Right atrium auricular region (tissue), 2 donors: Measurements from ENCODE around the gene SLC9A8. TPM values are rescaled to one million over a fixed set of nuclear protein-coding genes. Genes with fewer than 3 reads are reported as not detected.

Source experiments
- DNase-seq: peaks from one replicate; pipeline ENCODE4 v3.0.0-alpha.2; 2019; ENCODE audit warnings: low spot score
- H3K27ac ChIP-seq, 2 donors: fragments of 200-600 bp; sonication (generic); 1 replicate in 1 of 2; 2 replicates in 1 of 2; pipeline ENCODE4 v1.5.1; 2016 to 2019
- H3K27me3 ChIP-seq, 2 donors: fragments of 200-600 bp; sonication (generic); one replicate each; pipeline versions ENCODE4 v1.5.1 to v1.6.0; 2017 to 2019
- H3K36me3 ChIP-seq: fragments of 200-600 bp; sonication (generic); one replicate; pipeline ENCODE4 v1.5.1; 2016
- H3K4me1 ChIP-seq, 2 donors: fragments of 200-600 bp; sonication (generic); one replicate each; pipeline versions ENCODE4 v1.5.1 to v1.6.0; 2017 to 2019
- H3K4me3 ChIP-seq, 2 donors: fragments of 200-600 bp; sonication (generic); 1 replicate in 1 of 2; 2 replicates in 1 of 2; pipeline ENCODE4 v1.5.1; 2017 to 2019; ENCODE audit warnings: mild to moderate bottlenecking in 1 of 2, moderate library complexity in 1 of 2
- H3K9me3 ChIP-seq, 2 donors: fragments of 200-600 bp; sonication (generic); one replicate each; pipeline ENCODE4 v1.5.1; 2019
- total RNA-seq, 2 donors: library from RNA; depleted of rRNA; stranded (reverse); fragments of >200 nt; gene quantifications; one replicate each; pipeline ENCODE4 v1.1.0, GENCODE V29; 2016
- TF ChIP-seq, protein P1 (sequence below), 2 donors: fragments of 200-600 bp; sonication (generic); IDR thresholded peaks; one replicate each; pipeline ENCODE4 v1.5.1; 2019; ENCODE audit warnings: antibody characterized with exemption in 2 of 2

The SLC9A8 gene
- total RNA-seq, 2 donors from 2014 or later = 5.8 to 6.3 TPM

DNA sequence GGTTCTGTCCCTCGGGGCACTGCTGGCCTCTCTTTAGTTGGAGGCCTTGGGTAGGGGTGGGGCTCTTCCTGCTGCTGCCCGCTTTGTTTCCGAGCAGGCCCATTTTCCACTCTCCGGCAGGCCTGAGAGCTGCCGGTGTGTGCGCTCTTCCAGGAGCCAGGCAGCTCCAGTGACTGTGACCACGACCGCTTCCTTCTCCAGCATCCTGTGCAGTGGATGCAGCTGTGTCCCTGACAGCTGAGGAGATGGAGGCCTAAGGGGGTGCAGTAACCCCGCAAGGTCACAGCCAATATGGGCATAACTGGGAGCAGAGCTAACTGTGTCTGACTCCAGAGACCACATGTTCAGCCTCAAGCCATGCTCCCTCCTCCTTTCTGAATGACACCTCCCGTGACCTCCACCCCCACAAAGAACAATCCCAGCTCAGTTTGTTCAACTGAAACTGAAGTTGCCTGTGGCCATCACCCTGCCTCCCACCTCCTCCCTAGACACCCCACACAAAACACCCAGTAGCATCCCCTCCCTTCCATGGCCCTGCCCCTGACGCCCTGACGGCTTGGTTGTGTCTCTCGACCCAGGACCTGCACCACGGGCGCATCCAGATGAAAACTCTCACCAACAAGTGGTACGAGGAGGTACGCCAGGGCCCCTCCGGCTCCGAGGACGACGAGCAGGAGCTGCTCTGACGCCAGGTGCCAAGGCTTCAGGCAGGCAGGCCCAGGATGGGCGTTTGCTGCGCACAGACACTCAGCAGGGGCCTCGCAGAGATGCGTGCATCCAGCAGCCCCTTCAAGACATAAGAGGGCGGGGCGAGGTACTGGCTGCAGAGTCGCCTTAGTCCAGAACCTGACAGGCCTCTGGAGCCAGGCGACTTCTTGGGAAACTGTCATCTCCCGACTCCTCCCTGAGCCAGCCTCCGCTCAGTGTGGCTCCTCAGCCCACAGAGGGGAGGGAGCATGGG, 74.9 kb downstream of the SLC9A8 start:
- H3K27me3 ChIP-seq = no peaks in the 10 kb centered on the region
- peaks cover 23% of the 10 kb centered on the region for H3K36me3 ChIP-seq
- H3K4me3 ChIP-seq = no peak overlapping the region
- DNase-seq = no peak
- H3K27ac ChIP-seq = peak overlapping the region; percentile 1 to 32
- TF ChIP-seq, protein P1, sequence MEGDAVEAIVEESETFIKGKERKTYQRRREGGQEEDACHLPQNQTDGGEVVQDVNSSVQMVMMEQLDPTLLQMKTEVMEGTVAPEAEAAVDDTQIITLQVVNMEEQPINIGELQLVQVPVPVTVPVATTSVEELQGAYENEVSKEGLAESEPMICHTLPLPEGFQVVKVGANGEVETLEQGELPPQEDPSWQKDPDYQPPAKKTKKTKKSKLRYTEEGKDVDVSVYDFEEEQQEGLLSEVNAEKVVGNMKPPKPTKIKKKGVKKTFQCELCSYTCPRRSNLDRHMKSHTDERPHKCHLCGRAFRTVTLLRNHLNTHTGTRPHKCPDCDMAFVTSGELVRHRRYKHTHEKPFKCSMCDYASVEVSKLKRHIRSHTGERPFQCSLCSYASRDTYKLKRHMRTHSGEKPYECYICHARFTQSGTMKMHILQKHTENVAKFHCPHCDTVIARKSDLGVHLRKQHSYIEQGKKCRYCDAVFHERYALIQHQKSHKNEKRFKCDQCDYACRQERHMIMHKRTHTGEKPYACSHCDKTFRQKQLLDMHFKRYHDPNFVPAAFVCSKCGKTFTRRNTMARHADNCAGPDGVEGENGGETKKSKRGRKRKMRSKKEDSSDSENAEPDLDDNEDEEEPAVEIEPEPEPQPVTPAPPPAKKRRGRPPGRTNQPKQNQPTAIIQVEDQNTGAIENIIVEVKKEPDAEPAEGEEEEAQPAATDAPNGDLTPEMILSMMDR (IDR thresholded peaks at IDR 0.05) = no peak
- H3K9me3 ChIP-seq = no peaks in the 10 kb centered on the region
- peaks cover 0 to 38% of the 10 kb centered on the region in 2 donors for H3K4me1 ChIP-seq

DNA sequence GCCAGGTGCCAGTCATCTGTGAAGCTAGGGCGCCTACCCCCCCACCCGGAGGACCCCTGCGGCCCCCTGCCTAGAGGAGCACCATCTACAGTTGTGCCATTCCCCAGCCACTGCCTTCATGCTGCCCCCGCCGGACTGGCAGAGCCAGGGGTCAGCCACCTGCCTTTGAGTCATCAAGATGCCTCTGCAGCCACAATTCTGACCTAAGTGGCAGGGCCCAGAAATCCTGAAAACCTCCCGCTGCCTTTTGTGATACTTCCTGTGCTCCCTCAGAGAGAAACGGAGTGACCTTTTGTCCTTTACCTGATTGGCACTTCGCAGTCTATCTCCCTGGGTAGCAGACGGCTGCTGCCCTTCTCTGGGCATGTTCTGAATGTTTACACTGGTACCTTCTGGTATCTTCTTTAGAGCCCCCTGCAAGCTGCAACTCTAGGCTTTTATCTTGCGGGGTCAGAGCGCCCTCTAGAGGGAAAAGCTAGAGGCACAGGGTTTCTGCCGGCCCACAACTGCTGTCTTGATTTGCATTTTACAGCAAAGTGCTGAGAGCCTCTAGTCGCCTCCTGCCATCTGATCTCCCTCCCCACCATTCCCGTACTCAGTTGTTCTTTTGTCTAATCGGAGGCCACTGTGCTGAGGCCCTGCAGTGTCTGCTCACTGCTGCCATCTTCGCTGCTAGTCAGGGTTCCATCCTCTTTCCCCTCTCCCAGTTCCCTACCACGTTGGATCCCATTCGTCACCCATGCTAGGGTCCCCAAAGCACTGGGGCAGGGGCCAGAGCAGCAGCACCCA, 75.8 kb downstream of the SLC9A8 start:
- TF ChIP-seq, protein P1 (IDR thresholded peaks at IDR 0.05) = peak; percentile 71 to 79
- Histone ChIP-seq H3K27me3 (no peaks in the 10 kb centered on the region), H3K4me1 (peaks cover 0 to 47% of the 10 kb centered on the region in 2 donors), H3K9me3 (no peaks in the 10 kb centered on the region), H3K27ac (peak overlapping the region; percentile 1 to 32), H3K4me3 (no peak overlapping the region), H3K36me3 (peaks cover 19% of the 10 kb centered on the region)
- no peak for DNase-seq

DNA sequence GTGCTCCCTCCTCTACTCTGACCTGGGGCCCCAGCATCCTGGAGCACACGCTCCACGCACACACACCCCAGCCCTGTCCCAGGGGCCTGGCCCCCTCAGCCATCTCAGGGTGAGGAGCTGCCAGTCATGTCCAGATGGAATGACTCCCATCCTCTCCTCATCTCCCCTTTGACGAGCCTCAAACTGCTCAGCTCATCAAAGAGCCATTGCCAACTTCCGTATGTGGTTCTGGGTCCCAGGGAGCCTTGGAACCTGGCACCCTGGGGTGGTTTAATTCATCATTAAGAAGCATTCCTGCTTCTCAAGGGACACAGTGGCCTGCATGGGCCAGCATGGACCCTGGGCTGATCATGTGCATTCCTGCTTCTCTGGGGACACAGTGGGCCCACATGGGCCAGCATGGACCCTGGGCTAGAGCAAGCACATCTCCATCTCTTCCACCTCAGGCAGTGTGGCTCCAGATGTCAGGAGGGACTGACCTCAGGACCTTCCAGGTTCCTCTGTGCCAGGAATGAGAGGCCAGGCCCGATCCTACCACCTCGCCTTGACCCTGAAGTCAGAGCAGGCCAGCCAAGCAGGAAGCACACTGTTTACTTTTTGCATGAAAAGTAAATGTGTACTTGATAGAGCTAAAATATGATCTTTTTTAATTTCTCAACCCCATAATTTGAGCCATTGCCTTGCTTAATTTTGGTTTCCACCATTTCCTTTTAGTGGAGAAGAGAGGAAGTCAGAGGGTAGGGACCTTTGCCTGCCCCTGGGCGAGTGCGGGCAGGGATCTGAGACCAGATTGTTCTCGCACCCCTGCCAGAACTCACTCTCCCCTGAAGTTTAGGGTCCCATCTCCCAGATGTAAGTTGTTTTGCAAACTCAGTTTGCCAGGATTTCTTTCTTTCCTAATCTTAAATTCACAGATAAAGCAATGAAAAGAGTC, 76.6 kb downstream of the SLC9A8 start:
- H3K4me3 ChIP-seq = no peak overlapping the region
- H3K27me3 ChIP-seq = no peaks in the 10 kb centered on the region
- H3K27ac ChIP-seq = no peak overlapping the region
- no peak for DNase-seq
- TF ChIP-seq, protein P1 (IDR thresholded peaks at IDR 0.05) = no peak
- H3K4me1 ChIP-seq = peaks cover 0 to 54% of the 10 kb centered on the region in 2 donors
- no peaks in the 10 kb centered on the region for H3K9me3 ChIP-seq
- peaks cover 13% of the 10 kb centered on the region for H3K36me3 ChIP-seq

DNA sequence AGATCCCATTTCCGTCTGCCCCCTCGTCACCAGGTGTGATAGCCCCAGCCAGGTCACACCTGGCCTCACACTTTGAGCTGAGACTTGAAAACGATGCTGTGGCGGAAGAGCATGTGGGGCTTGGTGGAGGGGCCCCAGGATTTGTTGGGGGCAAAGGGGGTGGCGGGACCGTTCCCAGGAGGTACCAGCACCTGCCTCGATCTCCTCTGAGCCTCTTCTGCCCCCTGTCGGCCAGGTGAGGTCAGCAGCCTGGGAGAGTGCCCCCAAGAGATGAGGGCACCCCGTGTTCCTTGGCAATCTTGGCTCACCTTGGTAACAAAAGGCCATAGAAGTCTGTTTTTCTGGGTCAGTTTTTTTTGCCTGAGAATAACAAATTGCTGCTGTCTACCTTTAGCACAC, 77.3 kb downstream of the SLC9A8 start:
- TF ChIP-seq, protein P1 (IDR thresholded peaks at IDR 0.05) = peak in 1 of 2 donors; percentile 14
- no peak for DNase-seq
- H3K27me3 ChIP-seq = no peaks in the 10 kb centered on the region
- H3K4me1 ChIP-seq = peaks cover 0 to 54% of the 10 kb centered on the region in 2 donors
- H3K27ac ChIP-seq = no peak overlapping the region
- H3K9me3 ChIP-seq = no peaks in the 10 kb centered on the region
- H3K36me3 ChIP-seq = peaks cover 13% of the 10 kb centered on the region
- H3K4me3 ChIP-seq = no peak overlapping the region
